Kidney glomerular epithelial cell (primary cell): ENCODE results near the gene ABR.
A peak's percentile ranks its signal among the peaks of the same experiment; 100 is the strongest.
"Not testable (repeated sequence)": the region's sequence is repeated elsewhere in the genome, so short reads cannot be mapped to it uniquely, and the experiment has no call there.

Source experiments
- DNase-seq: peaks from one replicate; lab custom pipeline; 2025; lab: John Stamatoyannopoulos, UW

Gene ABR

GRCh38 chr17:1047879-1048470 lies 131.8 kb downstream of the ABR start:
- DNase-seq, result no peak

GRCh38 chr17:1047177-1047878 lies 132.5 kb downstream of the ABR start:
- peak; percentile 37 for DNase-seq

- DNase-seq, result no peak
Observed at GRCh38 chr17:1045456-1045855, 134.3 kb downstream of the ABR start.

- DNase-seq, result not testable (repeated sequence)
Observed at GRCh38 chr17:1044387-1045009, 135.3 kb downstream of the ABR start.

GRCh38 chr17:1043601-1044251 lies 136.1 kb downstream of the ABR start:
- DNase-seq, result no peak

- no peak for DNase-seq
Observed at GRCh38 chr17:1042486-1042885, 137.3 kb downstream of the ABR start.

GRCh38 chr17:1041746-1042145 lies 138.0 kb downstream of the ABR start:
- no peak for DNase-seq

GRCh38 chr17:1040216-1040600 lies 139.6 kb downstream of the ABR start:
- DNase-seq, result no peak

GRCh38 chr17:1039511-1040215 lies 140.1 kb downstream of the ABR start:
- no peak for DNase-seq

GRCh38 chr17:1039123-1039507 lies 140.7 kb downstream of the ABR start:
- DNase-seq, result no peak

- no peak for DNase-seq
Observed at GRCh38 chr17:1038459-1039122, 141.2 kb downstream of the ABR start.

GRCh38 chr17:1037238-1037879 lies 142.4 kb downstream of the ABR start:
- DNase-seq, result no peak

GRCh38 chr17:1036845-1037237 lies 142.9 kb downstream of the ABR start:
- no peak for DNase-seq

- DNase-seq, result no peak
Observed at GRCh38 chr17:1036171-1036844, 143.5 kb downstream of the ABR start.

GRCh38 chr17:1035546-1036170 lies 144.1 kb downstream of the ABR start:
- DNase-seq, result no peak

GRCh38 chr17:1034652-1035210 lies 145.1 kb downstream of the ABR start:
- no peak for DNase-seq

GRCh38 chr17:1033503-1033902 lies 146.3 kb downstream of the ABR start:
- DNase-seq, result no peak

GRCh38 chr17:1032391-1032790 lies 147.4 kb downstream of the ABR start:
- no peak for DNase-seq

- DNase-seq, result no peak
Observed at GRCh38 chr17:1031711-1032110, 148.1 kb downstream of the ABR start.
